Osteoblast (primary cell): ENCODE measurements around the gene AUP1. TPM values are rescaled to one million over a fixed set of nuclear protein-coding genes. Genes with fewer than 3 reads are reported as not detected.

Source experiments
- DNase-seq: peaks from one replicate; pipeline ENCODE4 v3.0.0; 2011; ENCODE audit warnings: low spot score, mixed read lengths; ENCODE audit not compliant: insufficient read length; ENCODE audit errors: missing footprints
- H2AFZ ChIP-seq: 2 replicates; pipeline ENCODE4 v1.6.0; 2011; ENCODE audit warnings: mild to moderate bottlenecking, low read length
- H3K27ac ChIP-seq: 2 replicates; pipeline ENCODE4 v1.5.1; 2011; ENCODE audit warnings: mild to moderate bottlenecking, low read depth, low read length, moderate library complexity
- H3K27me3 ChIP-seq: 2 replicates; pipeline ENCODE4 v1.6.0; 2012; ENCODE audit warnings: mild to moderate bottlenecking, control low read depth, inconsistent platforms, low read length, moderate library complexity; ENCODE audit not compliant: insufficient read depth
- H3K36me3 ChIP-seq: 2 replicates; pipeline ENCODE4 v1.5.1; 2011; ENCODE audit warnings: mild to moderate bottlenecking, low read length, control low read depth, moderate library complexity; ENCODE audit not compliant: insufficient read depth
- H3K4me1 ChIP-seq: 2 replicates; pipeline ENCODE4 v1.5.1; 2011; ENCODE audit warnings: mild to moderate bottlenecking, low read length, control low read depth, moderate library complexity; ENCODE audit not compliant: insufficient read depth
- H3K4me2 ChIP-seq: 2 replicates; pipeline ENCODE4 v1.6.0; 2011; ENCODE audit warnings: mild to moderate bottlenecking, low read length; ENCODE audit not compliant: insufficient read depth
- H3K4me3 ChIP-seq: fragments of 200-600 bp; sonication (generic); 3 replicates; pipeline ENCODE4 v1.5.1; 2012; ENCODE audit warnings: mild to moderate bottlenecking, low read length, inconsistent platforms; ENCODE audit not compliant: insufficient read depth
- H3K79me2 ChIP-seq: 2 replicates; pipeline ENCODE4 v1.6.0; 2012; ENCODE audit warnings: mild to moderate bottlenecking, low read length, control low read depth, inconsistent platforms; ENCODE audit not compliant: insufficient read depth
- H3K9me3 ChIP-seq: 2 replicates; pipeline ENCODE4 v1.5.1; 2011; ENCODE audit warnings: low read depth, low read length, control low read depth
- H4K20me1 ChIP-seq: 2 replicates; pipeline ENCODE4 v1.6.0; 2012; ENCODE audit warnings: mild to moderate bottlenecking, low read length, control low read depth; ENCODE audit not compliant: insufficient read depth
- CTCF ChIP-seq: IDR thresholded peaks from 2 replicates; pipeline ENCODE4 v1.5.1; 2011; ENCODE audit warnings: mild to moderate bottlenecking, low read depth, low read length, moderate library complexity; ENCODE audit errors: extremely low read depth
- total RNA-seq: library from RNA; depleted of rRNA; stranded (reverse); fragments of >200 nt; gene quantifications from 2 replicates; pipeline ENCODE4 v1.2.3, GENCODE V29; 2012

The AUP1 gene
- total RNA-seq, 1 donor = 82.9 TPM

- H3K4me2 ChIP-seq = peak overlapping the region; percentile 94
- peaks cover 14% of the 10 kb centered on the region for H3K36me3 ChIP-seq
- H3K4me1 ChIP-seq = peaks cover 54% of the 10 kb centered on the region
- H3K9me3 ChIP-seq = no peaks in the 10 kb centered on the region
- peak overlapping the region; percentile 98 for H2AFZ ChIP-seq
- DNase-seq = peak; percentile 90
- H3K79me2 ChIP-seq = peaks cover 38% of the 10 kb centered on the region
- H3K27ac ChIP-seq = peak overlapping the region; percentile 99
- H3K27me3 ChIP-seq = peaks cover 22% of the 10 kb centered on the region
- TF ChIP-seq CTCF = no peak
- H4K20me1 ChIP-seq = no peaks in the 10 kb centered on the region
- H3K4me3 ChIP-seq = peak overlapping the region; percentile 99
These were observed 21.5 kb downstream of the AUP1 start for GRCh38 chr2:74507926-74508520.

DNA sequence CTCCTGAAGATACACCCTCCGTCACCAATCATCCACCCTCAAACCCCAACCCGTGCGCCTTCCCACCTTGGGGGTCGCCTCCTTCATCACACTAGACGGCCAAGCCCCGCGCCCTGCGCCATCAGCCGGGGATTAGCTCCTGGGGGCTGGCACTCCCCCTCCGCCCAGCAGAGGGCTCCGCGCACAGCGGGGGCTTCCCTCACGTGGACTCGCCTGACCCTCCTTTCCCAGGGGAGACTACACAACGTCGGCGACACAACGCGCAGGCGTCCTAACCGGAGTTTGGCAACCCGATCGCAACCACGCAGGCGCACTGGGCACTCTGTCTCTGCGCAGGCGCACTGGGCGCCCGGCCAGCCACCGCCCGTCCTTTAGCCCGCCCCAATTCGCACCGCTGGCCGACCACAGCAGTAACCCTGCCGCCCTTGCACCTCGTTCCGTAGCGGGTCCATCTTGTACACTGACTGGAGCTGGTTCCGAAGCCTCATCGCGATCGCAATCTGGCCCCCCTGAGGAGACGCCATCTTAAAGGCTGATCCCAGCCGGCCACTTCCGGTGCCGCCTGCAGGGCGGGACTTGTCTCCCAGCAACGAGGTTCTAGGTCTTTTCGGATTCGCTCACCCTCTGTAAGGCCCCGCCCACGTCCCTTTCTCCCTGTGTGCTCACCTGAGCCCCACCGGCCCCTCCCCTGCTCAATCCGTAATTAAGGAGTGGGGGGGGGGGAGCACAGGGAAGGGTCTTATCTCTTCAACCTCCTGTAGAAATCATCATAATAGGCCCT is 22.2 kb downstream of the AUP1 start, which contains the start of gene PCGF1:
PCGF1 (minus strand) TSS at position 551 of the 781 bp plus-strand sequence; CDS start at position 524, 27 bp downstream.
- peaks cover 41% of the 10 kb centered on the region for H3K79me2 ChIP-seq
- H3K4me2 ChIP-seq = peak within 1 kb of the TSS; percentile 94

GRCh38 chr2:74505448-74506246 is 23.9 kb downstream of the AUP1 start:
- Histone ChIP-seq H3K4me1 (peaks cover 48% of the 10 kb centered on the region), H3K27ac (no peak overlapping the region)

More for the DNA sequence above, 22.2 kb downstream of the AUP1 start, which contains the start of gene PCGF1:
- peak; percentile 35 for TF ChIP-seq CTCF
- Histone ChIP-seq H2AFZ (peak within 1 kb of the TSS; percentile 98), H3K4me1 (peaks cover 54% of the 10 kb centered on the region), H3K36me3 (peaks cover 14% of the 10 kb centered on the region), H3K9me3 (no peaks in the 10 kb centered on the region), H3K4me3 (peak within 1 kb of the TSS; percentile 99), H3K27me3 (peaks cover 17% of the 10 kb centered on the region), H4K20me1 (no peaks in the 10 kb centered on the region), H3K27ac (peak within 1 kb of the TSS; percentile 99)
- peak; percentile 99 for DNase-seq

More at GRCh38 chr2:74505448-74506246, 23.9 kb downstream of the AUP1 start:
- peak; percentile 63 for DNase-seq
- peaks cover 14% of the 10 kb centered on the region for H3K36me3 ChIP-seq
- TF ChIP-seq CTCF = no peak
- peak overlapping the region; percentile 30 for H3K4me3 ChIP-seq
- H3K27me3 ChIP-seq = peaks cover 2% of the 10 kb centered on the region
- H2AFZ ChIP-seq = no peak overlapping the region
- H4K20me1 ChIP-seq = no peaks in the 10 kb centered on the region
- peaks cover 41% of the 10 kb centered on the region for H3K79me2 ChIP-seq
- peak overlapping the region; percentile 91 for H3K4me2 ChIP-seq
- no peaks in the 10 kb centered on the region for H3K9me3 ChIP-seq
